IgD-negative memory B cell (primary cell): Measurements from ENCODE around the gene RPS17. TPM values are rescaled to one million over a fixed set of nuclear protein-coding genes. Genes with fewer than 3 reads are reported as not detected.
A peak's percentile ranks its signal among the peaks of the same experiment; 100 is the strongest.

Experiments used
- H3K27ac Mint-ChIP-seq, 3 donors: one replicate each; pipeline ENCODE4 v1.8.0; 2020 to 2022; ENCODE audit warnings: mild to moderate bottlenecking in 3 of 3, mixed read lengths in 3 of 3, moderate library complexity in 1 of 3
- H3K27me3 Mint-ChIP-seq: one replicate; pipeline ENCODE4 v1.8.0; 2021; ENCODE audit warnings: mixed read lengths
- H3K36me3 Mint-ChIP-seq: one replicate; pipeline ENCODE4 v1.8.0; 2020; ENCODE audit warnings: mild to moderate bottlenecking, mixed read lengths
- H3K4me1 Mint-ChIP-seq, 3 donors: one replicate each; pipeline ENCODE4 v1.8.0; 2020 to 2022; ENCODE audit warnings: mixed read lengths in 3 of 3, mild to moderate bottlenecking in 1 of 3
- H3K4me3 Mint-ChIP-seq, 4 donors: one replicate each; pipeline ENCODE4 v1.8.0; 2020 to 2022; ENCODE audit warnings: mild to moderate bottlenecking in 4 of 4, mixed read lengths in 4 of 4, moderate library complexity in 3 of 4
- H3K9me3 Mint-ChIP-seq, 3 donors: one replicate each; pipeline ENCODE4 v1.8.0; 2020 to 2021; ENCODE audit warnings: mixed read lengths in 3 of 3, mild to moderate bottlenecking in 1 of 3
- polyA plus RNA-seq: library from polyadenylated mRNA; unstranded; fragments of 300-500 nt; fragmentation: Illumina TruSeq; gene quantifications from one replicate; pipeline ENCODE4 v1.2.3, GENCODE V29; 2021

Gene RPS17
- 1,332 TPM for polyA plus RNA-seq

- Mint-ChIP-seq H3K27ac (peak within 1 kb of the TSS; percentile 97 to 98 (median 98)), H3K4me1 (peaks cover 11 to 19% (median 18%) of the 10 kb centered on the region in 3 donors)
Observed at GRCh38 chr15:82540055-82540983, at the start of gene RPS17. Gene RPS17 (minus strand): TSS chr15:82540457. CDS start chr15:82540428, 29 bp downstream.

GRCh38 chr15:82587805-82588204, 47.5 kb upstream of the RPS17 start:
- H3K36me3 Mint-ChIP-seq: no peaks in the 10 kb centered on the region
- H3K27ac Mint-ChIP-seq: no peak overlapping the region
- peaks cover 7% of the 10 kb centered on the region for H3K27me3 Mint-ChIP-seq
- H3K4me1 Mint-ChIP-seq: no peaks in the 10 kb centered on the region
- no peak overlapping the region for H3K4me3 Mint-ChIP-seq
- H3K9me3 Mint-ChIP-seq: peaks cover 0 to 3% (median 0%) of the 10 kb centered on the region in 3 donors

More at GRCh38 chr15:82540055-82540983, at the start of gene RPS17:
- Mint-ChIP-seq H3K9me3 (no peaks in the 10 kb centered on the region), H3K4me3 (peak within 1 kb of the TSS; percentile 96 to 99 (median 98)), H3K27me3 (no peaks in the 10 kb centered on the region), H3K36me3 (peaks cover 8% of the 10 kb centered on the region)

- Mint-ChIP-seq H3K27ac (no peak overlapping the region), H3K27me3 (peaks cover 6% of the 10 kb centered on the region), H3K36me3 (no peaks in the 10 kb centered on the region), H3K9me3 (no peaks in the 10 kb centered on the region), H3K4me1 (no peaks in the 10 kb centered on the region), H3K4me3 (no peak overlapping the region)
Observed at GRCh38 chr15:82585072-82585471, 44.8 kb upstream of the RPS17 start.

- Mint-ChIP-seq H3K4me3 (no peak overlapping the region), H3K9me3 (no peaks in the 10 kb centered on the region), H3K4me1 (no peaks in the 10 kb centered on the region), H3K27me3 (peaks cover 6% of the 10 kb centered on the region), H3K27ac (no peak overlapping the region), H3K36me3 (no peaks in the 10 kb centered on the region)
Observed at GRCh38 chr15:82580713-82581112, 40.5 kb upstream of the RPS17 start.

- H3K36me3 Mint-ChIP-seq: peaks cover 2% of the 10 kb centered on the region
- H3K27me3 Mint-ChIP-seq: peaks cover 13% of the 10 kb centered on the region
- no peak overlapping the region for H3K27ac Mint-ChIP-seq
- H3K4me1 Mint-ChIP-seq: no peaks in the 10 kb centered on the region
- H3K9me3 Mint-ChIP-seq: no peaks in the 10 kb centered on the region
- no peak overlapping the region for H3K4me3 Mint-ChIP-seq
Observed at GRCh38 chr15:82575335-82575734, 35.1 kb upstream of the RPS17 start.

GRCh38 chr15:82572986-82573385, 32.7 kb upstream of the RPS17 start:
- H3K4me3 Mint-ChIP-seq: peak overlapping the region in 1 of 4 donors; percentile 67
- no peaks in the 10 kb centered on the region for H3K9me3 Mint-ChIP-seq
- H3K4me1 Mint-ChIP-seq: no peaks in the 10 kb centered on the region
- H3K27me3 Mint-ChIP-seq: peaks cover 13% of the 10 kb centered on the region
- peaks cover 2% of the 10 kb centered on the region for H3K36me3 Mint-ChIP-seq
- no peak overlapping the region for H3K27ac Mint-ChIP-seq

GRCh38 chr15:82572311-82572710, 32.1 kb upstream of the RPS17 start:
- Mint-ChIP-seq H3K4me1 (no peaks in the 10 kb centered on the region), H3K27me3 (peaks cover 13% of the 10 kb centered on the region), H3K27ac (no peak overlapping the region), H3K9me3 (no peaks in the 10 kb centered on the region), H3K4me3 (no peak overlapping the region), H3K36me3 (peaks cover 2% of the 10 kb centered on the region)

GRCh38 chr15:82571722-82572222, 31.5 kb upstream of the RPS17 start:
- no peaks in the 10 kb centered on the region for H3K4me1 Mint-ChIP-seq
- H3K4me3 Mint-ChIP-seq: peak overlapping the region in 1 of 4 donors; percentile 53
- H3K9me3 Mint-ChIP-seq: no peaks in the 10 kb centered on the region
- peaks cover 13% of the 10 kb centered on the region for H3K27me3 Mint-ChIP-seq
- peaks cover 2% of the 10 kb centered on the region for H3K36me3 Mint-ChIP-seq
- H3K27ac Mint-ChIP-seq: no peak overlapping the region

GRCh38 chr15:82570721-82571508, 30.7 kb upstream of the RPS17 start:
- H3K9me3 Mint-ChIP-seq: no peaks in the 10 kb centered on the region
- H3K4me3 Mint-ChIP-seq: no peak overlapping the region
- no peak overlapping the region for H3K27ac Mint-ChIP-seq
- H3K27me3 Mint-ChIP-seq: peaks cover 15% of the 10 kb centered on the region
- no peaks in the 10 kb centered on the region for H3K4me1 Mint-ChIP-seq
- H3K36me3 Mint-ChIP-seq: peaks cover 2% of the 10 kb centered on the region

- Mint-ChIP-seq H3K36me3 (peaks cover 2% of the 10 kb centered on the region), H3K9me3 (no peaks in the 10 kb centered on the region), H3K27me3 (peaks cover 14% of the 10 kb centered on the region), H3K27ac (no peak overlapping the region), H3K4me3 (no peak overlapping the region), H3K4me1 (no peaks in the 10 kb centered on the region)
Observed at GRCh38 chr15:82569834-82570233, 29.6 kb upstream of the RPS17 start.

- no peaks in the 10 kb centered on the region for H3K9me3 Mint-ChIP-seq
- H3K27ac Mint-ChIP-seq: no peak overlapping the region
- H3K4me1 Mint-ChIP-seq: no peaks in the 10 kb centered on the region
- H3K4me3 Mint-ChIP-seq: no peak overlapping the region
- H3K36me3 Mint-ChIP-seq: peaks cover 2% of the 10 kb centered on the region
- peaks cover 14% of the 10 kb centered on the region for H3K27me3 Mint-ChIP-seq
Observed at GRCh38 chr15:82568986-82569385, 28.7 kb upstream of the RPS17 start.

- Mint-ChIP-seq H3K27me3 (peaks cover 14% of the 10 kb centered on the region), H3K4me1 (no peaks in the 10 kb centered on the region), H3K27ac (no peak overlapping the region), H3K36me3 (peaks cover 1% of the 10 kb centered on the region), H3K4me3 (no peak overlapping the region), H3K9me3 (no peaks in the 10 kb centered on the region)
Observed at GRCh38 chr15:82567661-82568060, 27.4 kb upstream of the RPS17 start.

GRCh38 chr15:82566690-82567089, 26.4 kb upstream of the RPS17 start:
- Mint-ChIP-seq H3K36me3 (peaks cover 1% of the 10 kb centered on the region), H3K4me1 (no peaks in the 10 kb centered on the region), H3K27ac (no peak overlapping the region), H3K9me3 (no peaks in the 10 kb centered on the region), H3K4me3 (no peak overlapping the region), H3K27me3 (peaks cover 12% of the 10 kb centered on the region)

GRCh38 chr15:82558502-82558901, 18.2 kb upstream of the RPS17 start:
- Mint-ChIP-seq H3K4me3 (no peak overlapping the region), H3K27ac (no peak overlapping the region), H3K9me3 (peaks cover 0 to 2% (median 0%) of the 10 kb centered on the region in 3 donors), H3K4me1 (no peaks in the 10 kb centered on the region), H3K36me3 (peaks cover 1% of the 10 kb centered on the region), H3K27me3 (no peaks in the 10 kb centered on the region)
